HCT116 (cell line): Measurements from ENCODE around the gene KLK5. TPM values are rescaled to one million over a fixed set of nuclear protein-coding genes. Genes with fewer than 3 reads are reported as not detected.

ENCODE experiments used
- ATAC-seq: fragments of 200-7000 bp; cut with Tn5 transposase; 2 replicates; pipeline ENCODE4 v1.9.1; 2020; ENCODE audit warnings: mild to moderate bottlenecking, moderate library complexity
- BruUV-seq: library from RNA; stranded (reverse); fragments of 400-500 nt; replicated peaks from 2 replicates; lab custom pipeline; 2021; lab: Mats Ljungman, UMichigan
- CTCF ChIA-PET: fragments of 300-600 bp; sonication (Branson Sonifier 250); formaldehyde crosslinking; loops from one replicate; lab custom pipeline; 2021; ENCODE audit warnings: antibody characterized with exemption; lab: Charles Lee
- POLR2A ChIA-PET: fragments of 300-600, 350-600 bp; sonication (Branson Sonifier 250); formaldehyde crosslinking; loops from one replicate; lab custom pipeline; 2021; ENCODE audit warnings: antibody characterized with exemption; lab: Charles Lee
- RAD21 ChIA-PET, 2 experiments: fragments of 300-600 bp; sonication (Branson Sonifier 250); formaldehyde crosslinking; loops; one replicate each; lab custom pipeline; 2023; ENCODE audit warnings: low total read pairs in 2 of 2; ENCODE audit not compliant: uncharacterized antibody in 2 of 2, unreplicated experiment in 2 of 2, low non-redundant PET in 1 of 2; lab: Charles Lee
- DNase-seq: peaks from one replicate; pipeline ENCODE4 v3.0.0-alpha.2; 2010; ENCODE audit warnings: low read depth, low spot score
- H2AFZ ChIP-seq: fragments of 200-600 bp; shearing (Covaris generic), sonication (generic); 2 replicates; pipeline ENCODE4 v1.6.1; 2017; ENCODE audit warnings: low read depth, mixed run types, mixed read lengths, antibody characterized with exemption, low read length; ENCODE audit not compliant: poor library complexity, severe bottlenecking
- H3K27ac ChIP-seq: 2 replicates; pipeline ENCODE4 v1.5.1; 2012; ENCODE audit warnings: low read depth, low read length
- H3K27me3 ChIP-seq: fragments of 200-600 bp; sonication (generic); 2 replicates; pipeline ENCODE4 v1.6.1; 2016; ENCODE audit warnings: mixed run types, low read length, mixed read lengths; ENCODE audit not compliant: insufficient read depth
- H3K36me3 ChIP-seq, 2 experiments: fragments of 200-500 bp in 1 of 2; fragments of 200-600 bp in 1 of 2; sonication (Bioruptor generic) in 1 of 2; sonication (generic) in 1 of 2; 2 replicates each; pipeline versions ENCODE4 v1.5.1 to v1.6.1; 2014 to 2016; ENCODE audit warnings: low read length in 2 of 2, inconsistent platforms in 1 of 2, mixed read lengths in 1 of 2, mixed run types in 1 of 2; ENCODE audit not compliant: insufficient read depth in 2 of 2, control insufficient read depth in 1 of 2
- H3K4me1 ChIP-seq, 2 experiments: fragments of 200-600 bp in 1 of 2; sonication (generic) in 1 of 2; 2 replicates each; pipeline versions ENCODE4 v1.5.1 to v1.6.1; 2012 to 2017; ENCODE audit warnings: low read length in 2 of 2, inconsistent platforms in 1 of 2, mild to moderate bottlenecking in 1 of 2, mixed read lengths in 1 of 2, mixed run types in 1 of 2, moderate library complexity in 1 of 2; ENCODE audit not compliant: insufficient read depth in 2 of 2, control insufficient read depth in 1 of 2
- H3K4me2 ChIP-seq: fragments of 200-600 bp; sonication (generic); 2 replicates; pipeline ENCODE4 v1.6.1; 2017; ENCODE audit warnings: mixed run types, low read length, mixed read lengths
- H3K4me3 ChIP-seq, 2 experiments: fragments of 200-600 bp in 1 of 2; sonication (generic) in 1 of 2; replicated peaks in 1 of 2; 2 replicates each; pipeline ENCODE4 v1.5.1; 2011 to 2016; ENCODE audit warnings: low read length in 2 of 2, control low read depth in 1 of 2, low read depth in 1 of 2, mild to moderate bottlenecking in 1 of 2, mixed read lengths in 1 of 2, mixed run types in 1 of 2
- H3K79me2 ChIP-seq: fragments of 200-600 bp; sonication (generic); 2 replicates; pipeline ENCODE4 v1.6.1; 2017; ENCODE audit warnings: mild to moderate bottlenecking, mixed run types, low read length, moderate library complexity, mixed read lengths; ENCODE audit not compliant: insufficient read depth
- H3K9ac ChIP-seq: fragments of 200-600 bp; sonication (generic); 2 replicates; pipeline ENCODE4 v1.6.1; 2016; ENCODE audit warnings: low read length, mixed read lengths
- H3K9me2 ChIP-seq: fragments of 200-600 bp; sonication (generic), shearing (Covaris generic); 2 replicates; pipeline ENCODE4 v1.6.1; 2017; ENCODE audit warnings: mixed run types, mild to moderate bottlenecking, moderate library complexity; ENCODE audit not compliant: insufficient read depth
- H3K9me3 ChIP-seq, 2 experiments: fragments of 200-500 bp in 1 of 2; fragments of 200-600 bp in 1 of 2; sonication (Bioruptor generic) in 1 of 2; sonication (generic) in 1 of 2; 2 replicates each; pipeline ENCODE4 v1.6.1; 2014 to 2017; ENCODE audit warnings: low read length in 2 of 2, mixed read lengths in 2 of 2, inconsistent platforms in 1 of 2, low read depth in 1 of 2, mild to moderate bottlenecking in 1 of 2, mixed run types in 1 of 2, moderate library complexity in 1 of 2; ENCODE audit not compliant: control insufficient read depth in 1 of 2, insufficient read depth in 1 of 2
- H4K20me1 ChIP-seq: fragments of 200-600 bp; sonication (generic), shearing (Covaris generic); 2 replicates; pipeline ENCODE4 v1.6.1; 2017; ENCODE audit warnings: mixed run types, mild to moderate bottlenecking, moderate library complexity; ENCODE audit not compliant: insufficient read depth
- CBX3 ChIP-seq: IDR thresholded peaks from 2 replicates; pipeline ENCODE4 v1.6.1; 2012; ENCODE audit warnings: low read depth
- ELF1 ChIP-seq: IDR thresholded peaks from 2 replicates; pipeline ENCODE4 v1.6.1; 2012; ENCODE audit warnings: low read depth, borderline replicate concordance
- EZH2 ChIP-seq: fragments of 200-600 bp; sonication (generic); IDR thresholded peaks from 2 replicates; pipeline ENCODE4 v1.6.1; 2017; ENCODE audit warnings: antibody characterized with exemption, mixed run types
- EZH2phosphoT487 ChIP-seq: fragments of 200-600 bp; IDR thresholded peaks from 2 replicates; pipeline ENCODE4 v1.6.1; 2018; ENCODE audit warnings: antibody characterized with exemption, borderline replicate concordance
- FOSL1 ChIP-seq: IDR thresholded peaks from 2 replicates; pipeline ENCODE4 v1.6.1; 2012; ENCODE audit warnings: low read depth
- JUND ChIP-seq: IDR thresholded peaks from 2 replicates; pipeline ENCODE4 v1.6.1; 2012
- POLR2AphosphoS5 ChIP-seq: IDR thresholded peaks from 2 replicates; pipeline ENCODE4 v1.6.1; 2011; ENCODE audit warnings: mild to moderate bottlenecking, low read depth, low read length, moderate library complexity
- RAD21 ChIP-seq: IDR thresholded peaks from 2 replicates; pipeline ENCODE4 v1.6.1; 2012; ENCODE audit warnings: low read depth, mild to moderate bottlenecking
- REST ChIP-seq: IDR thresholded peaks from 2 replicates; pipeline ENCODE4 v1.6.1; 2012; ENCODE audit warnings: low read depth
- SIN3A ChIP-seq: IDR thresholded peaks from 2 replicates; pipeline ENCODE4 v1.6.1; 2012; ENCODE audit warnings: low read depth
- SP1 ChIP-seq: IDR thresholded peaks from 2 replicates; pipeline ENCODE4 v1.6.1; 2012; ENCODE audit warnings: low read depth
- SRF ChIP-seq: IDR thresholded peaks from 2 replicates; pipeline ENCODE4 v1.6.1; 2012; ENCODE audit warnings: low read depth
- TCF7L2 ChIP-seq: IDR thresholded peaks from 2 replicates; pipeline ENCODE4 v1.7.0; 2011; ENCODE audit warnings: borderline replicate concordance, inconsistent platforms; ENCODE audit not compliant: insufficient read depth, insufficient read length; ENCODE audit errors: extremely low read depth
- YY1 ChIP-seq: IDR thresholded peaks from 2 replicates; pipeline ENCODE4 v1.6.1; 2011; ENCODE audit warnings: low read length, low read depth, moderate library complexity, mild to moderate bottlenecking; ENCODE audit not compliant: insufficient replicate concordance; ENCODE audit errors: extremely low read depth
- ZFX ChIP-seq: fragments of 450-650 bp; IDR thresholded peaks from 2 replicates; pipeline ENCODE4 v1.6.1; 2017
- intact Hi-C: fragments of 100-400 bp; cut with micrococcal nuclease; formaldehyde crosslinking; loops from 2 replicates; pipeline ENCODE4 v1.10.0; 2022
- total RNA-seq: library from RNA; stranded (reverse); gene quantifications from one replicate; pipeline ENCODE4 v1.2.1, GENCODE V29; 2021; ENCODE audit not compliant: unreplicated experiment
- TF ChIP-seq, protein P1 (sequence below): IDR thresholded peaks from 2 replicates; pipeline ENCODE4 v1.6.1; 2012
- TF ChIP-seq, protein P2 (sequence below): IDR thresholded peaks from 2 replicates; pipeline ENCODE4 v1.6.1; 2012
- TF ChIP-seq, protein P3 (sequence below), 3 experiments: fragments of 200-600 bp in 1 of 3; sonication (generic) in 1 of 3; IDR thresholded peaks in 2 of 3; conservative IDR thresholded peaks in 1 of 3; 2 replicates each; pipeline ENCODE4 v1.5.1; 2012 to 2017; ENCODE audit warnings: low read depth in 2 of 3, low read length in 2 of 3, antibody characterized with exemption in 1 of 3, borderline replicate concordance in 1 of 3, control low read depth in 1 of 3, mild to moderate bottlenecking in 1 of 3, mixed read lengths in 1 of 3, mixed run types in 1 of 3, moderate library complexity in 1 of 3; ENCODE audit not compliant: insufficient read depth in 1 of 3

The KLK5 gene
- total RNA-seq, 1 experiment from 2014 or later = 1.2 TPM

DNA sequence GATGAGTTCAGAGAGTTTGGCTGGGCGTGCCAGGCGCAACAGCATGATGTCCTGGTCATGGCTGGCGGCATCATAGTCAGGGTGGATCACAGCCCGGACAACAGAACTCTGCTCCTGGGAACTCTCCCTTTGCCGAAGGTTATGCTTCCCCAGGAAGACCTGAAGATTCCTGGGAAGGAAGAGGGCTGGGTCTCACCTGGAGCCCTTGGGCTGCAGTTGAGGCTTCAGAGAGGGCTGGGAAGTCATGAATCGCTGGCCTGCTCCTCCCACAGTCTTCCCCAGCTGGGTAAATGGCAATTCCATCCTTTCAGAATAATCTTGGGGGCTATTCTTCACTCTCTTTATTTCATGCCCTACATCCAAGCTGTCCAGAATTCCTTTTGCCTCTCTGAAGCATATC lies 10.5 kb upstream of the KLK5 start:
- CTCF ChIA-PET = no interaction called here
- RAD21 ChIA-PET = no interaction called here
- Histone ChIP-seq H3K4me3 (no peak overlapping the region), H2AFZ (no peak overlapping the region), H3K4me2 (no peak overlapping the region), H3K9ac (no peak overlapping the region), H3K27me3 (no peaks in the 10 kb centered on the region), H3K9me2 (no peaks in the 10 kb centered on the region), H3K79me2 (no peaks in the 10 kb centered on the region), H4K20me1 (no peaks in the 10 kb centered on the region), H3K9me3 (no peaks in the 10 kb centered on the region), H3K4me1 (peaks cover 16 to 37% of the 10 kb centered on the region in 2 experiments), H3K36me3 (no peaks in the 10 kb centered on the region), H3K27ac (no peak overlapping the region)
- DNase-seq (no peak), ATAC-seq (no peak)
- intact Hi-C loops = no loop called here
- no TSS peak for BruUV-seq
- TF ChIP-seq CBX3 (no peak), ZFX (no peak), JUND (no peak), SP1 (no peak), POLR2AphosphoS5 (no peak), SRF (no peak), TCF7L2 (no peak), FOSL1 (no peak), YY1 (no peak), ELF1 (no peak), REST (no peak), RAD21 (no peak), EZH2 (no peak), SIN3A (no peak), EZH2phosphoT487 (no peak)
- TF ChIP-seq, protein P1, sequence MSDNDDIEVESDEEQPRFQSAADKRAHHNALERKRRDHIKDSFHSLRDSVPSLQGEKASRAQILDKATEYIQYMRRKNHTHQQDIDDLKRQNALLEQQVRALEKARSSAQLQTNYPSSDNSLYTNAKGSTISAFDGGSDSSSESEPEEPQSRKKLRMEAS = no peak
- TF ChIP-seq, protein P2, sequence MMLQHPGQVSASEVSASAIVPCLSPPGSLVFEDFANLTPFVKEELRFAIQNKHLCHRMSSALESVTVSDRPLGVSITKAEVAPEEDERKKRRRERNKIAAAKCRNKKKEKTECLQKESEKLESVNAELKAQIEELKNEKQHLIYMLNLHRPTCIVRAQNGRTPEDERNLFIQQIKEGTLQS = no peak
- TF ChIP-seq, protein P3, sequence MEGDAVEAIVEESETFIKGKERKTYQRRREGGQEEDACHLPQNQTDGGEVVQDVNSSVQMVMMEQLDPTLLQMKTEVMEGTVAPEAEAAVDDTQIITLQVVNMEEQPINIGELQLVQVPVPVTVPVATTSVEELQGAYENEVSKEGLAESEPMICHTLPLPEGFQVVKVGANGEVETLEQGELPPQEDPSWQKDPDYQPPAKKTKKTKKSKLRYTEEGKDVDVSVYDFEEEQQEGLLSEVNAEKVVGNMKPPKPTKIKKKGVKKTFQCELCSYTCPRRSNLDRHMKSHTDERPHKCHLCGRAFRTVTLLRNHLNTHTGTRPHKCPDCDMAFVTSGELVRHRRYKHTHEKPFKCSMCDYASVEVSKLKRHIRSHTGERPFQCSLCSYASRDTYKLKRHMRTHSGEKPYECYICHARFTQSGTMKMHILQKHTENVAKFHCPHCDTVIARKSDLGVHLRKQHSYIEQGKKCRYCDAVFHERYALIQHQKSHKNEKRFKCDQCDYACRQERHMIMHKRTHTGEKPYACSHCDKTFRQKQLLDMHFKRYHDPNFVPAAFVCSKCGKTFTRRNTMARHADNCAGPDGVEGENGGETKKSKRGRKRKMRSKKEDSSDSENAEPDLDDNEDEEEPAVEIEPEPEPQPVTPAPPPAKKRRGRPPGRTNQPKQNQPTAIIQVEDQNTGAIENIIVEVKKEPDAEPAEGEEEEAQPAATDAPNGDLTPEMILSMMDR (IDR thresholded peaks at IDR 0.05 in 2 of 3, conservative IDR thresholded peaks at IDR 0.05 in 1 of 3; ENCODE audit: borderline replicate concordance in 1 of 3, insufficient read depth in 1 of 3, low read depth in 2 of 3, low read length in 2 of 3) = no peak
- POLR2A ChIA-PET = no interaction called here
